ENCODE measurements around the gene RAB10. TPM values are rescaled to one million over a fixed set of nuclear protein-coding genes. Genes with fewer than 3 reads are reported as not detected.

Gene RAB10
- total and polyA plus RNA-seq, 2 of the 4 experiments (the other 2 are of a cell fraction) = 30.1 to 77.1 TPM

DNA sequence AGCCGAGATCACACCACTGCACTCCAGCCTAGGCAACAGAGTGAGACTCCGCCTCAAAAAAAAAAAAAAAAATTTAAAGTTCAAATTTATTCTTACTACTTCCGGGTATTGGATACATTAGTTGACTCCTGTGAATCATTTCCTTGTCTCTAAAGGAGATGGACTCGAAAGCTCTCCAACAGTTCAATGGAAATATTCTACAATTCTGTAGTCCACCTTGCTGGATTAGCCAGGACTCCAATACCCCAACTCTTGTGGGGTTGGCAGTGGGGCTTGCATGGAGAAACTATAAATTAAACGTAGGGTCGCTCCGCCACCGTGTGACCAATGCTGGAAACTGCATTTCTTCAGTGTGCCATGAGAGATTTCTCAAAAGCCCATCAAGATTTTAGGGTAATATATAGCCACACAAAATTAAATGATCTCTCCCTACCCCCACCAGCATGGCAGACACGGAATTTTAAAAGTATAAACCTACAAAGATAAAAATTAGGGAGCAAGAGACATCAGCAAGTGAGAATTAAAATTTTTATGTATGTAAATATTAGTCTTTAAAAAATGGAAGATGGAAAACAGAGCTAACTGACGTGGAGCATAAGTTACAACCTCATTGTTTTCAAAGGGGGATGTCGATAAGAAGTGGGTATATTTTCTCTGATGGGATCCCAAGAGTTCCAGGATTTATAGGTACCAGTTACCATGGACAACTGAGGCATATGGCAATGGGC, 111.2 kb downstream of the RAB10 start:
- no peak overlapping the region for H2BK5ac ChIP-seq (ENCODE audit: low read depth, low read length, poor library complexity, severe bottlenecking)
- no peak overlapping the region for H2AFZ ChIP-seq (replicated peaks; ENCODE audit: low read length, poor library complexity)
- no peak overlapping the region for H3K56ac ChIP-seq (ENCODE audit: extremely low read depth, insufficient read depth, low read length)
- H4K8ac ChIP-seq (ENCODE audit: low read depth in 2 of 2, low read length in 2 of 2) = no peak overlapping the region
- no peak overlapping the region for H2BK15ac ChIP-seq (ENCODE audit: low read depth, low read length)
- no CpG with 5 or more reads among the region's 11 CpGs for WGBS, 2 experiments (ENCODE audit: extremely low coverage in 2 of 2, insufficient read length in 1 of 2)
- H3K18ac ChIP-seq (ENCODE audit: low read depth, low read length) = no peak overlapping the region
- H3K4me2 ChIP-seq (ENCODE audit: low read depth, low read length) = no peak overlapping the region
- no peak overlapping the region for H2AK5ac ChIP-seq (ENCODE audit: low read depth, low read length)
- no peak overlapping the region for H2BK20ac ChIP-seq (ENCODE audit: low read depth, low read length)
- H3K27me3 ChIP-seq (ENCODE audit: control insufficient read depth, insufficient read depth, low read length) = peaks cover 5% of the 10 kb centered on the region
- no peaks in the 10 kb centered on the region; the same call in 1 of the 2 replicates for H4K20me1 ChIP-seq (ENCODE audit: insufficient read depth, low read length)
- no peak overlapping the region for H2AK9ac ChIP-seq (replicated peaks; ENCODE audit: low read depth, low read length, poor library complexity)
- no peaks in the 10 kb centered on the region for H3K79me1 ChIP-seq (ENCODE audit: low read depth in 1 of 2, low read length in 2 of 2)
- CTCF ChIA-PET = interaction anchor here (0.6 to 1.1 kb wide), 6 partner anchors 38 to 467 kb away, joined by 3 to 5 read pairs (median 3); no protein-coding TSS in a partner anchor
- no peak overlapping the region for H3K9ac ChIP-seq (ENCODE audit: low read depth, low read length)
- ATAC-seq (ENCODE audit: low read depth) (peak; percentile 84), DNase-seq (peak; percentile 55)
- H4K91ac ChIP-seq (ENCODE audit: insufficient read depth, low read depth, low read length) = no peak overlapping the region
- no peaks in the 10 kb centered on the region for H3K9me3 ChIP-seq (ENCODE audit: control insufficient read depth, insufficient read depth, low read length)
- H3K23ac ChIP-seq (ENCODE audit: low read depth, low read length) = no peak overlapping the region
- TF ChIP-seq RAD21 (IDR thresholded peaks at IDR 0.05; ENCODE audit: low read length) (peak; percentile 83), RFX5 (IDR thresholded peaks at IDR 0.05; ENCODE audit: low read depth, low read length) (no peak), SMC3 (IDR thresholded peaks at IDR 0.05; ENCODE audit: low read depth, low read length) (peak; percentile 94)
- TF ChIP-seq, protein P1, sequence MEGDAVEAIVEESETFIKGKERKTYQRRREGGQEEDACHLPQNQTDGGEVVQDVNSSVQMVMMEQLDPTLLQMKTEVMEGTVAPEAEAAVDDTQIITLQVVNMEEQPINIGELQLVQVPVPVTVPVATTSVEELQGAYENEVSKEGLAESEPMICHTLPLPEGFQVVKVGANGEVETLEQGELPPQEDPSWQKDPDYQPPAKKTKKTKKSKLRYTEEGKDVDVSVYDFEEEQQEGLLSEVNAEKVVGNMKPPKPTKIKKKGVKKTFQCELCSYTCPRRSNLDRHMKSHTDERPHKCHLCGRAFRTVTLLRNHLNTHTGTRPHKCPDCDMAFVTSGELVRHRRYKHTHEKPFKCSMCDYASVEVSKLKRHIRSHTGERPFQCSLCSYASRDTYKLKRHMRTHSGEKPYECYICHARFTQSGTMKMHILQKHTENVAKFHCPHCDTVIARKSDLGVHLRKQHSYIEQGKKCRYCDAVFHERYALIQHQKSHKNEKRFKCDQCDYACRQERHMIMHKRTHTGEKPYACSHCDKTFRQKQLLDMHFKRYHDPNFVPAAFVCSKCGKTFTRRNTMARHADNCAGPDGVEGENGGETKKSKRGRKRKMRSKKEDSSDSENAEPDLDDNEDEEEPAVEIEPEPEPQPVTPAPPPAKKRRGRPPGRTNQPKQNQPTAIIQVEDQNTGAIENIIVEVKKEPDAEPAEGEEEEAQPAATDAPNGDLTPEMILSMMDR (conservative IDR thresholded peaks at IDR 0.05; ENCODE audit: low read depth, low read length) = peak; percentile 85
- dilution Hi-C loops (cut with HindIII; ENCODE audit: low sequenced_read_pairs, unreplicated experiment) = no loop called here
- no TSS peak for BruUV-seq (replicated peaks)
- H3K4me3 ChIP-seq (ENCODE audit: insufficient read depth, low read depth, low read length) = no peak overlapping the region
- no peaks in the 10 kb centered on the region for H3K36me3 ChIP-seq (ENCODE audit: control insufficient read depth, insufficient read depth, low read length)
- no peaks in the 10 kb centered on the region for H3K4me1 ChIP-seq (ENCODE audit: control insufficient read depth, insufficient read depth, low read length)
- in situ Hi-C loops (cut with MboI; ENCODE audit: low sequenced_read_pairs) = loop anchor here (5.0 to 10.0 kb wide), 2 partner anchors 153 to 290 kb away; no protein-coding TSS in a partner anchor
- H3K27ac ChIP-seq (ENCODE audit: insufficient read depth, low read length) = no peak overlapping the region
- intact Hi-C loops (cut with micrococcal nuclease) = loop anchor here (1.0 to 2.0 kb wide), 4 partner anchors 57 to 292 kb away; no protein-coding TSS in a partner anchor
- POLR2A ChIA-PET (ENCODE audit: unreplicated experiment) = no interaction called here
- H3K14ac ChIP-seq (replicated peaks; ENCODE audit: low read depth, low read length) = no peak overlapping the region
- no peaks in the 10 kb centered on the region for H3K9me1 ChIP-seq (ENCODE audit: insufficient read depth, low read length)
- H2BK120ac ChIP-seq (ENCODE audit: low read depth, low read length) = no peak overlapping the region
- no peak overlapping the region for H4K5ac ChIP-seq (ENCODE audit: low read depth, low read length)
- no peak overlapping the region for H3K4ac ChIP-seq (ENCODE audit: low read depth, low read length)
